Inferior parietal cortex (tissue), 1 donor: ENCODE results near the gene ZNF737.
"Not testable (repeated sequence)": the region's sequence is repeated elsewhere in the genome, so short reads cannot be mapped to it uniquely, and the experiment has no call there.

Experiments
- DNase-seq: peaks from one replicate; pipeline ENCODE4 v3.0.0-alpha.2; 2016; ENCODE audit errors: extremely low spot score

ZNF737 gene

GRCh38 chr19:20565321-20566018 is at the start of gene ZNF737:
Gene ZNF737 (minus strand): TSS chr19:20565781. CDS start chr19:20565640, 141 bp downstream.
- peak; percentile 98 for DNase-seq

DNA sequence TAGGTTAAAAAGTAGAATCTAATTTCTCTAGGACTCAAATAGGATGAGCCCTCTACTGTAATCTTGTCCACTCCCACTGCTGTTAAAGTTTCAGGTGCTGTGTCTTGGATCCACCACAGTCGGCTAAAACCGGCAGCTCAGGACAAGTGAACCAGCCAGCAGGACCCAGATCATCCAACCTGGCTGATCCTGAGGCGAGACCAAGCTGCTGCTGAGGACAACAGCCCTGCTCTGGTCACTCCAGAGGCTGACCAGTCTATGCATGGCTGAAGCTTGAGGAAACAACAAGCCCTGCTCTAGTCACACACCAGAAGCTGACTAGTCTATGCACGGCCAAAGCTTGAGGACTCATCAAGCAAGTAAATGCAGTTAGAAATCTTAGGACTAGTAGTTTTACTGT is 49.4 kb upstream of the ZNF737 start:
- DNase-seq = not testable (repeated sequence)

GRCh38 chr19:20612711-20613316 is 47.2 kb upstream of the ZNF737 start:
- DNase-seq = no peak

DNA sequence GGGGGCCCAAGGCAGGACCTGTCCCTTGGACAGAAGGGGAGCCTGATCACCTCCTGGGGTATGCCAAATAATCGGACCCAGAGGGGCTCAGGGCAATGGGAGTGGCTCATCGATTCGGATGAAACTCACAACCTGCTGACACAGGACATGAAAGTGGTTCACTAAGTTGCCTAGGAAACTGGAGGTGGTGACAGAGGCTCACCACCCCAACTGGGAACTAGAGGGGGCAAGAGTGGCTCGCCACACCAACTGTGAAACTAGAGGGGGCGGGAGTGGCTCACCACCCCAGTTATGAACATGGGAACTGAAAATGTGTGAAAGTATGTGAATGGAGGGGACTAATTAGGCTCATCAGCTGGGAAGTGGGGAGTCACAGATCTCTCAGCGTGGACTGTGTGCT is 46.3 kb upstream of the ZNF737 start:
- no peak for DNase-seq

- no peak for DNase-seq
These were observed 42.4 kb upstream of the ZNF737 start for GRCh38 chr19:20607943-20608342.

DNA sequence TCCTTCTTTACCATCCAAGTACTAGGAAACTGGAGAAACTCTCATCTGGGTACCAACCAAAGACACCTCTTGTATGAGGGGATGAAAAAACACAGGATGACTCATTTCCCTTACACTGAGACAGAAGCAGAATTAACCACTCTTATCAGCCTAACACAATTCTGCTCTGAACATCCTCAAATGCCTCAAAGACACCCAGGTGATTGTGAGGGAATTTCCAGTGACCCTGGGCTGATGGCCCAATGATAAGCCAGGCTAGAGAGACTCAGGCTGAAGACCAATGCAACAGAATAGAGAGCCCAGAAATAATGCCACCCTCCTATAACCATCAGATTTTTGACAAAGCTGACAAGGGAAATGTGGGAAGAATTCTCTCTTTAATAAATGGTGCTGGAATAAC is 7.0 kb downstream of the ZNF737 start:
- no peak for DNase-seq

DNA sequence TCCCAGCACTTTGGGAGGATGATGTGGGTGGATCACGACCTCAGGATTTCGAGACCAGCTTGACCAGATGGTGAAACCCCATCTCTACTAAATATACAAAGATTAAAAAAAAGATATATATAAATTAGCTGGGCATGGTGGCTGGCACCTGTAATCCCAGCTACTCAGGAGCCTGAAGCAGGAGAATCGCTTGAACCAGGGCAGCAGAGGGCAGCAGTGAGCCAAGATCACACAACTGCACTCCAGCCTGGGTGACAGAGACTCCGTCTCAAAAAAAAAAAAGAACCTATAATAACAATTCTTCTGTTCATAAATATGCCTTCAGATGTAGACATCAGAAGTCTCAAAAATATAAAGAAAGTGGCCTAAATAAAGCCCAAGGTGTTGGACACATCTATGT is 7.6 kb downstream of the ZNF737 start:
- no peak for DNase-seq

DNA sequence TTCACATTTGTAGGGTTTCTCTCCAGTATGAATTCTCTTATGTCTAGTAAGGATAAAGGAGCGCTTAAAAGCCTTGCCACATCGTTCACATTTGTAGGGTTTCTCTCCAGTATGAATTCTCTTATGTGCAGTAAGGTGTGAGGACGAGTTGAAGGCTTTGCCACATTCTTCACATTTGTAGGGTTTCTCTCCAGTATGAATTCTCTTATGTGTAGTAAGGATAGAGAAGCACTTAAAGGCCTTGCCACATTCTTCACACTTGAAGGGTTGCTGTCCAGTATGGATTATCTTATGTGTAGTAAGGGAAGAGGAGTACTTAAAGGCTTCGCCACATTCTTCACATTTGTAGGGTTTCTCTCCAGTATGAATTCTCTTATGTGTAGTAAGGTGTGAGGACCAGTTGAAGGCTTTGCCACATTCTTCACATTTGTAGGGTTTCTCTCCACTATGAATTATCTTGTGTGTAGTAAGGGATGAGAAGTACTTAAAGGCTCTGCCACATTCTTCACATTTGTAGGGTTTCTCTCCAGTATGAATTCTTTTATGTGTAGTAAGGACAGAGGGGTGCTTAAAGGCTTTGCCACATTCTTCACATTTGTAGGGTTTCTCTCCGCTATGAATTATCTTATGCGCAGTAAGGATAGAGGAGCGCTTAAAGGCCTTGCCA is 20.8 kb downstream of the ZNF737 start:
- not testable (repeated sequence) for DNase-seq

DNA sequence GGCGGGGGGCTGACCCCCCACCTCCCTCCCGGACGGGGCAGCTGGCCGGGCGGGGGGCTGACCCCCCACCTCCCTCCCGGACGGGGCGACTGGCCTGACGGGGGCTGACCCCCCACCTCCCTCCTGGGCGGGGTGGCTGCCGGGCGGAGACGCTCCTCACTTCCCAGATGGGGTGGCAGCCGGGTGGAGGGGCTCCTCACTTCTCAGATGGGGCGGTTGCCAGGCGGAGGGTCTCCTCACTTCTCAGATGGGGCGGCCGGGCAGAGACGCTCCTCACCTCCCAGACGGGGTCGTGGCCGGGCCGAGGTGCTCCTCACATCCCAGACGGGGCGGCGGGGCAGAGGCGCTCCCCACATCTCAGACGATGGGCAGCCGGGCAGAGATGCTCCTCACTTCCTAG is 35.3 kb downstream of the ZNF737 start:
- not testable (repeated sequence) for DNase-seq

DNA sequence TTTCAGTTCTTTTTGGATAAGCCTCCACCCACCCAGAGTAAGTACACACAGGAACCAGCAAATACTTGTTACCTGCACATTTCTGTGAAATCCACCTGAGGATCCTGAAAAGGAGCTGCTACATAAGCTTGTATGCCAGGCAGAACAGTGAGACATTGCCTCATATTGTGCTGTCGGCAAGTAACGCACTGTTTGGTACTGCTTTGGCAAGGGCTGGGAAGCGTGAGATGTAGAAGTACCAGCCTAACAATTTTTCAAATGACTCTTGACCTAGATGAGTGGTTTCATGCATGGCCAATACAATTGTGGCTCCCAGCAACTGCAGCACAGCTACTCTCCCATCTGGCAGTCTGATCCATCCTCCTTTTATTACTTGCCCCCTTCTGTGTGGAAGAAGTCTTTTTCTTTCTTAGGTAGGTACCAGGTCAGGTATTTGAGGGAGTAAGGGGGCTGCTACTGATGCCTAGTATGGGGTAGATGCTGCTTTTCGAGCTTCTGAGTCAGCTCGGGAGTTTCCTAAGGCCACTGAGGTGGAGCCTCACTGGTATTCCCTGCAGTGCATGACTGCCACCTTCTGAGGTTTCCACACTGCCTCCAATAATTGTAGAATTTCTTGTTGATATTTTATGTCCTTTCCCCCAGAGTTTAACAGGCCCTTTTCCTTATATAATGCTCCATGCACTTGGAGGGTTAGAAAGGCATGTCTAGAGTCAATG is 52.2 kb downstream of the ZNF737 start:
- peak; percentile 1 for DNase-seq

- no peak for DNase-seq
These were observed 62.1 kb downstream of the ZNF737 start for GRCh38 chr19:20503476-20503875.
